ENCODE data around the gene FGR. TPM values are rescaled to one million over a fixed set of nuclear protein-coding genes. Genes with fewer than 3 reads are reported as not detected.
A peak's percentile ranks its signal among the peaks of the same experiment; 100 is the strongest.

FGR gene
- total and polyA plus RNA-seq, 12 donors: 1.5 to 51.9 (median 9.6) TPM

DNA sequence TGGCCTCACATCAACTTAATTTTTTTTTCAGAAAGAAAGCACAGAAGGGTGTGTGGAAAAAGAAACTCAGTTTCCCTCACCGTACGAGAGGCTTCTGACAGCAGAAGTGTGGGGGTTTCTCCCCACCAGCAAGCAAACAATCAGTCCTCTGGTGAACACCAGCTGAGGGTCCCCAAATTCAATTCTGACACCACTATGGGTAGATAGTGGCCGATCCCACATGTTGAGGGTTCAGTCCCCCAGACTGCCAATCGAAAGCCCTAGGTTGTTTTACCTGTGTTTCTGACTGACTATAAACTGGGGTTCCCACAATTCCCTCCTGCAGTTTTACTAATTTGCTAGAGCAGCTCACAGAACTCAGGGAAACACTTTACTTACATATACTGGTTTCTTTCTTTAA is 34.9 kb upstream of the FGR start:
- TF ChIP-seq, protein P1, sequence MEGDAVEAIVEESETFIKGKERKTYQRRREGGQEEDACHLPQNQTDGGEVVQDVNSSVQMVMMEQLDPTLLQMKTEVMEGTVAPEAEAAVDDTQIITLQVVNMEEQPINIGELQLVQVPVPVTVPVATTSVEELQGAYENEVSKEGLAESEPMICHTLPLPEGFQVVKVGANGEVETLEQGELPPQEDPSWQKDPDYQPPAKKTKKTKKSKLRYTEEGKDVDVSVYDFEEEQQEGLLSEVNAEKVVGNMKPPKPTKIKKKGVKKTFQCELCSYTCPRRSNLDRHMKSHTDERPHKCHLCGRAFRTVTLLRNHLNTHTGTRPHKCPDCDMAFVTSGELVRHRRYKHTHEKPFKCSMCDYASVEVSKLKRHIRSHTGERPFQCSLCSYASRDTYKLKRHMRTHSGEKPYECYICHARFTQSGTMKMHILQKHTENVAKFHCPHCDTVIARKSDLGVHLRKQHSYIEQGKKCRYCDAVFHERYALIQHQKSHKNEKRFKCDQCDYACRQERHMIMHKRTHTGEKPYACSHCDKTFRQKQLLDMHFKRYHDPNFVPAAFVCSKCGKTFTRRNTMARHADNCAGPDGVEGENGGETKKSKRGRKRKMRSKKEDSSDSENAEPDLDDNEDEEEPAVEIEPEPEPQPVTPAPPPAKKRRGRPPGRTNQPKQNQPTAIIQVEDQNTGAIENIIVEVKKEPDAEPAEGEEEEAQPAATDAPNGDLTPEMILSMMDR (IDR thresholded peaks at IDR 0.05): no peak
- no peak for TF ChIP-seq POLR2A (IDR thresholded peaks at IDR 0.05)
- H3K9me3 ChIP-seq (replicated peaks in 1 of 3): no peaks in the 10 kb centered on the region
- peak overlapping the region in 1 of 5 donors; percentile 67 for H3K27ac ChIP-seq
- whole genome bisulfite sequencing, 4 donors: 71 to 86% (median 74%) methylated on average over 3 to 4 of the region's 4 CpGs
- peaks cover 9 to 33% of the 10 kb centered on the region in 2 donors for H3K4me1 ChIP-seq (replicated peaks in 1 of 2)
- H3K36me3 ChIP-seq (replicated peaks in 1 of 2): no peaks in the 10 kb centered on the region
- intact Hi-C loops (cut with DNase I): loop anchor here (5.0 to 10.0 kb wide), 3 partner anchors 52 to 275 kb away; partner anchors contain the start of gene GPR3 (in 2 of the 2)
- peak overlapping the region in 1 of 4 donors; percentile 55 for H3K4me3 ChIP-seq
- DNase-seq: peak in 2 of 7 donors; percentile 14 to 45
- H3K27me3 ChIP-seq: no peaks in the 10 kb centered on the region

DNA sequence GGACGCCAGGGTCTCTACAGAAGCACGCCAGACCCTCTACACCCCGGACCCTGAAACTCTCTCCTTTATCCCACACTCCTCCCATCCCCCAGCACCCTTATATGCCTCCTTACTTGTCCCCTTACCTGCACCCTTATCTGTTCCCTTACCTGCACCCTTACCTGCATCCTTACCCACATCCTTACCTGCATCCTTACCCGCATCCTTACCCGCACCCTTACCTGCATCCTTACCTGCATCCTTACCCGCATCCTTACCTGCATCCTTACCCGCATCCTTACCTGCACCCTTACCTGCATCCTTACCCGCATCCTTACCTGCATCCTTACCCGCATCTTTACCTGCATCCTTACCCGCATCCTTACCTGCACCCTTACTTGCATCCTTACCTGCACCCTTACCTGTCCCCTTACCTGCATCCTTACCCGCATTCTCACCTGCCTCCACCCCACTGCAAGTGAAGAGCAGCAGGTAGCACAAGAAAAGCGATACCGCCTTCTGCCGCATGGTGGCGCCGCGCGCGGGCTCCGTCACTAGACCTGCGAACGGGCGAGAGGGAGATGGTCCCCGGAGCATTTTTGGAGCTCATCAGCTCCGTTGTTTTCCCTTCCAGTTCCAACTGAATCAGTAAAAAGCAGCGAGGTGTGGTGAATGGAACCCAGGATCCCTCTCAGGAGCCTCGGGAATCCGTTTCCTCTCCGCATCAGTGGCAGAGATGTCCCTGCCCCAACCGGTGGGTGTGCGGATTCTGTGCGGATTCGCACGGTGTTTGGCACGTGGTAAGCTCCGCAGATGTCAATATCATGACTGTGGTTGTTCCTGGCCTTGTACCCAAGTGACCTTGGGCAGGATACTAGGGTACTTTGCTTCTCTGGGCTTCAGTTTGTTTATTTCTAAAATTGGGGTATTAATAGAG is 34.1 kb upstream of the FGR start:
- TF ChIP-seq, protein P1 (IDR thresholded peaks at IDR 0.05): peak; percentile 78 to 87 (median 82)
- TF ChIP-seq POLR2A (IDR thresholded peaks at IDR 0.05): no peak
- intact Hi-C loops (cut with DNase I): loop anchor here (10.0 kb wide), 1 partner anchor 274 kb away; the partner anchor contains the start of gene GPR3 (in 2 of the 2)
- Histone ChIP-seq H3K4me1 (replicated peaks in 1 of 2) (peaks cover 9 to 33% of the 10 kb centered on the region in 2 donors), H3K27ac (peak overlapping the region in 3 of 5 donors; percentile 46 to 82 (median 67)), H3K9me3 (replicated peaks in 1 of 3) (no peaks in the 10 kb centered on the region), H3K4me3 (peak overlapping the region in 1 of 4 donors; percentile 55), H3K36me3 (replicated peaks in 1 of 2) (no peaks in the 10 kb centered on the region), H3K27me3 (no peaks in the 10 kb centered on the region)
- 11 to 15% (median 12%) methylated on average over 26 to 36 of the region's 36 CpGs for WGBS, 4 donors
- peak; percentile 75 to 89 (median 81) for DNase-seq

DNA sequence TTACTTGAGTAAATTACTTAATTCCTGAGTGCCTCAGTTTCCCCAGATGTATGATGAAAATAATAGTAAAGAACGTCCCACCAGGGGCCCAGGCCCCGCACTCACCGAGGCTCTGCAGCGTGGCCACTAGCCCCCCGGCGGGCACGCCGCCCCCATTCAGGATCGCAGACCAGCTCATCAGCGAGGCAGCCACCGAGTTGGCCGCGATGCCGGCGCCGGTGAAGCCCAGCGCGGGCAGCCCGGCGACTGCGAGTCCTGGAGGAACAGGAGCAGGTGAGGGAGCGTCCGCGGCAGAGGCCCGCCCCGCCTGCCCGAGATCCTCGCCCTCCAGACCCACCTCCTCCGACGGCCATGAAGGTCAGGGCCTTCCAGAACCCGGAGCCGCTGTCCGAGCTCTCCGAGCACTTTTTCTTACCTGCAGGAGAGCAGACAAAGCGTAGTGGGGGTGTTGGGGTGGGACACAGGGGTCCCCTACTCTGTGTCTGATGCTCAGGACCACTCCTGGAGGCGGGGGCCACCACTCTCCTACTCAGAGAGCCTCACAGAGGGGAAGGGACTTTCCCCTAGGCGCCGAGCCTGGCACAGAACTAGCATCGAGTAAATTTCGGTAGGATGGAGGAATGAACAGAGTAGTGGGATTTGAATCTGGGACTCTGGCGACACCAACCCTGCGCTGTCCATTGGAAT is 33.3 kb upstream of the FGR start:
- Histone ChIP-seq H3K36me3 (replicated peaks in 1 of 2) (no peaks in the 10 kb centered on the region), H3K27ac (no peak overlapping the region), H3K27me3 (no peaks in the 10 kb centered on the region), H3K4me3 (no peak overlapping the region), H3K4me1 (replicated peaks in 1 of 2) (peaks cover 9 to 33% of the 10 kb centered on the region in 2 donors), H3K9me3 (replicated peaks in 1 of 3) (no peaks in the 10 kb centered on the region)
- intact Hi-C loops (cut with DNase I): loop anchor here (10.0 kb wide), 1 partner anchor 273 kb away; the partner anchor contains the start of gene GPR3 (in 2 of the 2)
- TF ChIP-seq, protein P1 (IDR thresholded peaks at IDR 0.05): no peak
- TF ChIP-seq POLR2A (IDR thresholded peaks at IDR 0.05): no peak
- WGBS, 4 donors: 80 to 93% (median 85%) methylated on average over 20 to 42 of the region's 42 CpGs
- peak in 2 of 7 donors; percentile 27 to 51 for DNase-seq

DNA sequence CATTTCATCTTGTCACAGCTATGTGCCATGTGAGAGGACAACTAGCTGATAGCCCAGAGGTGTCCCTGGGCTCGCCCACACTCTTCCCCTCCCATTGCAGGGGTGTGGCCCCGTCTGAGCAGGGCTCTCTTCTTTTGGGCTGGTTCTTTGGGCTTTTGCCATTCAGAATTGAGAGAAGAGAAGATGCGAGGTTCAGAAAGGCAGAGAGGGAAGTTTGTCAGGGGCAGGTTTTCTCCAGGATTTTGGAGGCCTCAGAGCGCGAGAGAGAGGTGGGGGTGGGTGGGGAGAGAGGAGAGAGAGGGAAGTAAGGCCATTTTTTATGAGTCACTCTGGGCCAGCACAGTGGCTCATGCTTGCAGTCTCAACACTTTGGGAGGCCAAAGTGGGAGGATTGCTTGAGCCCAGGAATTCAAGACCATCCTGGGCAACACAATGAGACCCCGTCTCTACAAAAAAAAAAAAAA is 31.8 kb upstream of the FGR start:
- H3K27me3 ChIP-seq: no peaks in the 10 kb centered on the region
- H3K27ac ChIP-seq: no peak overlapping the region
- H3K36me3 ChIP-seq (replicated peaks in 1 of 2): no peaks in the 10 kb centered on the region
- WGBS, 4 donors: 54 to 64% (median 58%) methylated on average over 6 of the region's 6 CpGs
- H3K4me3 ChIP-seq: no peak overlapping the region
- peaks cover 3 to 26% of the 10 kb centered on the region in 2 donors for H3K4me1 ChIP-seq (replicated peaks in 1 of 2)
- intact Hi-C loops (cut with DNase I): loop anchor here (10.0 kb wide), 1 partner anchor 272 kb away; the partner anchor contains the start of gene GPR3 (in 2 of the 2)
- TF ChIP-seq POLR2A (IDR thresholded peaks at IDR 0.05): no peak
- TF ChIP-seq, protein P1 (IDR thresholded peaks at IDR 0.05): no peak
- peak in 1 of 7 donors; percentile 34 for DNase-seq
- H3K9me3 ChIP-seq (replicated peaks in 1 of 3): no peaks in the 10 kb centered on the region

Measured in adrenal gland (tissue), 12 donors.